Fibroblast of lung (primary cell): ENCODE data around the gene GPC6. TPM values are rescaled to one million over a fixed set of nuclear protein-coding genes. Genes with fewer than 3 reads are reported as not detected.

Experiments used
- DNase-seq, 2 donors: peaks; one replicate each; pipeline versions ENCODE4 v3.0.0 to v3.0.0-alpha.2; 2010; ENCODE audit warnings: low read depth in 2 of 2
- H2AFZ ChIP-seq: 2 replicates; pipeline ENCODE4 v1.5.1; 2012; ENCODE audit warnings: low read length, control low read depth, inconsistent platforms
- H3K27ac ChIP-seq: 2 replicates; pipeline ENCODE4 v1.5.1; 2011; ENCODE audit warnings: low read length, control low read depth; ENCODE audit not compliant: insufficient read depth
- H3K27me3 ChIP-seq: 2 replicates; pipeline ENCODE4 v1.5.1; 2011; ENCODE audit warnings: mild to moderate bottlenecking, low read length; ENCODE audit not compliant: control insufficient read depth, insufficient read depth
- H3K36me3 ChIP-seq: 2 replicates; pipeline ENCODE4 v1.5.1; 2011; ENCODE audit warnings: low read length; ENCODE audit not compliant: control insufficient read depth, insufficient read depth
- H3K4me1 ChIP-seq: 2 replicates; pipeline ENCODE4 v1.5.1; 2011; ENCODE audit warnings: low read length; ENCODE audit not compliant: control insufficient read depth, insufficient read depth; ENCODE audit errors: extremely low read depth
- H3K4me2 ChIP-seq: 2 replicates; pipeline ENCODE4 v1.5.1; 2011; ENCODE audit warnings: low read length, control low read depth; ENCODE audit not compliant: insufficient read depth; ENCODE audit errors: extremely low read depth
- H3K4me3 ChIP-seq, 4 experiments: fragments of 200-600 bp in 1 of 4; sonication (generic) in 1 of 4; replicated peaks in 1 of 4; 2 replicates each; pipeline ENCODE4 v1.5.1; 2011 to 2016; ENCODE audit warnings: low read length in 4 of 4, low read depth in 3 of 4, mild to moderate bottlenecking in 3 of 4, control low read depth in 2 of 4, inconsistent platforms in 1 of 4, mixed read lengths in 1 of 4; ENCODE audit not compliant: insufficient read depth in 1 of 4; ENCODE audit errors: control extremely low read depth in 1 of 4
- H3K79me2 ChIP-seq: 2 replicates; pipeline ENCODE4 v1.5.1; 2012; ENCODE audit warnings: mild to moderate bottlenecking, low read length, inconsistent platforms; ENCODE audit not compliant: control insufficient read depth, insufficient read depth
- H3K9ac ChIP-seq: 2 replicates; pipeline ENCODE4 v1.5.1; 2011; ENCODE audit warnings: mild to moderate bottlenecking, low read length, control low read depth; ENCODE audit not compliant: insufficient read depth
- H3K9me3 ChIP-seq: 2 replicates; pipeline ENCODE4 v1.5.1; 2012; ENCODE audit warnings: low read depth, low read length; ENCODE audit not compliant: control insufficient read depth, insufficient read depth
- H4K20me1 ChIP-seq: 2 replicates; pipeline ENCODE4 v1.5.1; 2011; ENCODE audit warnings: low read length; ENCODE audit not compliant: control insufficient read depth, insufficient read depth; ENCODE audit errors: extremely low read depth
- CTCF ChIP-seq, 2 donors: IDR thresholded peaks in 1 of 2; conservative IDR thresholded peaks in 1 of 2; 1 replicate in 1 of 2; 2 replicates in 1 of 2; pipeline ENCODE4 v1.5.1; 2011 to 2012; ENCODE audit warnings: low read length in 2 of 2, control low read depth in 1 of 2, inconsistent platforms in 1 of 2, low read depth in 1 of 2, mild to moderate bottlenecking in 1 of 2
- EZH2 ChIP-seq: IDR thresholded peaks from 2 replicates; pipeline ENCODE4 v1.5.1; 2012; ENCODE audit warnings: low read length, control low read depth, mild to moderate bottlenecking; ENCODE audit errors: missing control alignments
- polyA plus RNA-seq, 2 donors: library from polyadenylated mRNA; depleted of rRNA in 1 of 2; stranded (reverse) in 1 of 2; unstranded in 1 of 2; fragments of >200 nt; gene quantifications; 2 replicates each; pipeline ENCODE4 v1.2.1, GENCODE V29; 2011 to 2012; ENCODE audit warnings: missing spikeins in 1 of 2
- total RNA-seq: library from RNA; depleted of rRNA; stranded (reverse); fragments of >200 nt; gene quantifications from 2 replicates; pipeline ENCODE4 v1.2.1, GENCODE V29; 2014

The GPC6 gene
- total and polyA plus RNA-seq, 2 donors (not counting 1 experiment from before 2014, with no cell fraction given): 11.2 to 33.7 TPM

- TF ChIP-seq EZH2 (no peak), CTCF (conservative IDR thresholded peaks at IDR 0.05 in 1 of 2, IDR thresholded peaks at IDR 0.05 in 1 of 2; ENCODE audit: low read depth in 1 of 2, low read length in 2 of 2) (no peak)
- Histone ChIP-seq H3K9me3 (no peaks in the 10 kb centered on the region), H4K20me1 (no peaks in the 10 kb centered on the region), H3K36me3 (no peaks in the 10 kb centered on the region), H3K27ac (no peak overlapping the region), H2AFZ (no peak overlapping the region), H3K4me2 (no peak overlapping the region), H3K27me3 (no peaks in the 10 kb centered on the region), H3K4me3 (no peak overlapping the region), H3K9ac (no peak overlapping the region), H3K79me2 (no peaks in the 10 kb centered on the region), H3K4me1 (no peaks in the 10 kb centered on the region)
- DNase-seq: peak in 1 of 2 donors; percentile 38
These were observed 706.3 kb downstream of the GPC6 start for GRCh38 chr13:93932901-93933300.

- Histone ChIP-seq H3K9me3 (no peaks in the 10 kb centered on the region), H3K27ac (no peak overlapping the region), H3K4me3 (no peak overlapping the region), H3K4me1 (no peaks in the 10 kb centered on the region), H3K9ac (no peak overlapping the region), H4K20me1 (no peaks in the 10 kb centered on the region), H3K4me2 (no peak overlapping the region), H3K79me2 (no peaks in the 10 kb centered on the region), H3K27me3 (no peaks in the 10 kb centered on the region), H3K36me3 (no peaks in the 10 kb centered on the region), H2AFZ (no peak overlapping the region)
- no peak for DNase-seq
- TF ChIP-seq EZH2 (no peak), CTCF (conservative IDR thresholded peaks at IDR 0.05 in 1 of 2, IDR thresholded peaks at IDR 0.05 in 1 of 2; ENCODE audit: low read depth in 1 of 2, low read length in 2 of 2) (no peak)
These were observed 710.3 kb downstream of the GPC6 start for GRCh38 chr13:93936901-93937300.

GRCh38 chr13:93941444-93941843 is 714.8 kb downstream of the GPC6 start:
- Histone ChIP-seq H3K79me2 (no peaks in the 10 kb centered on the region), H3K27ac (no peak overlapping the region), H3K4me1 (no peaks in the 10 kb centered on the region), H4K20me1 (no peaks in the 10 kb centered on the region), H3K27me3 (no peaks in the 10 kb centered on the region), H2AFZ (no peak overlapping the region), H3K4me3 (no peak overlapping the region), H3K9me3 (no peaks in the 10 kb centered on the region), H3K36me3 (no peaks in the 10 kb centered on the region), H3K9ac (no peak overlapping the region), H3K4me2 (no peak overlapping the region)
- no peak for DNase-seq
- TF ChIP-seq EZH2: no peak
